Measurements from ENCODE around the gene AUH.

The AUH gene

GRCh38 chr9:91172329-91172728 lies 189.4 kb downstream of the AUH start:
- DNase-seq = no peak

DNA sequence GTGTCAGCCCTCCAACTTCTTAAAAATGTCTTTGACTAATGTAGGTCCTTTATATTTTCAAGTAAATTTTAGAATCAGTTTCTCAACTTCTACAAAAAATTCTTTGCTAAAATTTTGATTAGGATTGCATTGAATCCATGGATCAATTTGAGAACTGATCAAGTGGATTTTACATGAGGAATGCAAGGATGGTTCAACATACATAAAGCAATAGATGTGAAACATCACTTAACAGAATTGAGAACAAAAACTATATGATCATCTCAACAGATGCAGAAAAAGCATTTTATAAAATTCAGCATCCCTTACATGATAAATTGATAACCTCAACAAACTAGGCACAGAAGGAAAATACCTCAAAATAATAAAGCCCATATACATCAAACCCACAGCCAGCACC lies 190.8 kb downstream of the AUH start:
- no peak for DNase-seq

DNA sequence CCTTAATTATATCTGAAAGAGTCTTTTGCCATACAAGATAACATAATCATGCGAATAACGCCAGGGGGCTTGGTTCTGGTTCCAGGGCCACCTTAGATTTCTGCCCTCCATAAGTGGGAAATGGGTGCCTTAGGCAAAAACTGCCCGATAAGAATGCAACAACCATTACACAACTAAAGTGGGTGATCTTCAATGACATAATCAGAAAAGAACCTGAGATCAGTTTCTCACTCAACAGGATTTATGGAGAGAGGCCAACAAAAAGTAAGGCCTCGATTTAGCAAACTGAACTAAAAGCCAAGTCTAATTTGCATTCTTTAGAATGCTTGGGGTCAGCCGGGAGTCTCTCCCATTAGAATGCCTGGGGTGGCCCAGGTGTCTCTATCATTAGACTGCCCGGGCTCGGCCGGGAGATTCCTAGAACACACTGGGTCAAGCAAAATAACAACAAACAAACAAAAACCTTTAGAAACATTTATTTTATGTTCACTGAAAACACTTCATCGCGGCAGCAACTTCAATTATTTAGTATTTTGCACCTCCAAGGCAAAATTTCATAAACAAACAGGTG lies 194.8 kb downstream of the AUH start:
- DNase-seq = no peak

DNA sequence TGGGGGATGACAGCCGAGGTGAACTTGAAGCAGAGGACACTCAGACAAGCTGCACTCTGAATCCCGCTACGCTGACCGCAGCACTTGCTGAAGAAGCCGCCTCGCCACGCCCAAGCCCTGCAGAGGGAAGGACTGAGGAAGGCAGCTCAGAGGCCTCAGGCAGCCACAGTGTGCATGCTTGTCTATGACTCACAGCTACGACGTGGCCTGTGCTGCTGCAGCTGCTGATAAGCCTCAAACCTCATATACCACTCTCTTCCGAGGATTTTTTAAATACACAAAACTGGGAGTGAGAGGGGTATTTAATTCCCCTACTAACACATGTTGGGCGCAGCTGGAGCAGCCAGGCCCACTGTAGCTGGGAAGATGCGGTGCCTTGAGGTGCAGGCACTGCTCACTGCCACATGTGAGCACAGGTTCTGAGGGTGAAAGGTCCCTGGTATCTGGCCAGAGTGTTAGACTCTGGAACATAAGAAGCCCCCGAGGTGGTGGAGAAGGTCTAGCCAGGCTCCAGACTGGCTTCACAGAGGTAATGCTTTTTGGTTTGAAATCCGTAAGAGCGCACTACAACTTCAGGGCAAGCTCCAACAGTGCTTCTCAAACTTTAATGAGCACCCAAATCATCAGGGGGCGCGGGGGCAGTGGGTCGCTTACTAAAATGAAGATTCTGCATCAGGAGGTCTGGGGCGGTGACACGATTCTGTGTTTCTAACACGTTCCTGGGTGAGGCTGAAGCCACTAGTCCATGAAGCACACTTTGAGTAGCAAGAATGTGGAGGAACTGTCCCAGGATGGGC lies 196.8 kb downstream of the AUH start:
- peak in 10 of 51 donors; percentile 12 to 51 (median 32) for DNase-seq

Data from hypothalamus (tissue), 51 donors.